SU-DHL-6 (cell line): ENCODE results near the gene NUP50.

Source experiments
- EZH2phosphoT487 ChIP-seq: fragments of 200-600 bp; sonication (generic), shearing (Covaris generic); conservative IDR thresholded peaks from 2 replicates; pipeline ENCODE4 v1.6.1; 2018; ENCODE audit warnings: mild to moderate bottlenecking, antibody characterized with exemption, low read length, moderate library complexity, mixed read lengths
- TF ChIP-seq, protein P1 (sequence below): fragments of 200-600 bp; sonication (generic); IDR thresholded peaks from one replicate; pipeline ENCODE4 v1.5.1; 2017; ENCODE audit warnings: antibody characterized with exemption, mild to moderate bottlenecking, low read length, moderate library complexity; ENCODE audit not compliant: insufficient read depth, poor library complexity, severe bottlenecking

- TF ChIP-seq, protein P1, sequence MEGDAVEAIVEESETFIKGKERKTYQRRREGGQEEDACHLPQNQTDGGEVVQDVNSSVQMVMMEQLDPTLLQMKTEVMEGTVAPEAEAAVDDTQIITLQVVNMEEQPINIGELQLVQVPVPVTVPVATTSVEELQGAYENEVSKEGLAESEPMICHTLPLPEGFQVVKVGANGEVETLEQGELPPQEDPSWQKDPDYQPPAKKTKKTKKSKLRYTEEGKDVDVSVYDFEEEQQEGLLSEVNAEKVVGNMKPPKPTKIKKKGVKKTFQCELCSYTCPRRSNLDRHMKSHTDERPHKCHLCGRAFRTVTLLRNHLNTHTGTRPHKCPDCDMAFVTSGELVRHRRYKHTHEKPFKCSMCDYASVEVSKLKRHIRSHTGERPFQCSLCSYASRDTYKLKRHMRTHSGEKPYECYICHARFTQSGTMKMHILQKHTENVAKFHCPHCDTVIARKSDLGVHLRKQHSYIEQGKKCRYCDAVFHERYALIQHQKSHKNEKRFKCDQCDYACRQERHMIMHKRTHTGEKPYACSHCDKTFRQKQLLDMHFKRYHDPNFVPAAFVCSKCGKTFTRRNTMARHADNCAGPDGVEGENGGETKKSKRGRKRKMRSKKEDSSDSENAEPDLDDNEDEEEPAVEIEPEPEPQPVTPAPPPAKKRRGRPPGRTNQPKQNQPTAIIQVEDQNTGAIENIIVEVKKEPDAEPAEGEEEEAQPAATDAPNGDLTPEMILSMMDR = no peak
- no peak for TF ChIP-seq EZH2phosphoT487
These were observed 18.0 kb downstream of the NUP50 start for GRCh38 chr22:45181766-45182165.
